AG09319 (cell line): ENCODE results near the gene CFAP210.

Source experiments
- DNase-seq: peaks from one replicate; pipeline ENCODE4 v3.0.0-alpha.2; 2010; ENCODE audit warnings: low read depth; ENCODE audit errors: extremely low read depth
- TF ChIP-seq, protein P1 (sequence below): IDR thresholded peaks from 2 replicates; pipeline ENCODE4 v1.5.1; 2011; ENCODE audit warnings: low read depth, mild to moderate bottlenecking, inconsistent platforms, low read length, moderate library complexity

Gene CFAP210

DNA sequence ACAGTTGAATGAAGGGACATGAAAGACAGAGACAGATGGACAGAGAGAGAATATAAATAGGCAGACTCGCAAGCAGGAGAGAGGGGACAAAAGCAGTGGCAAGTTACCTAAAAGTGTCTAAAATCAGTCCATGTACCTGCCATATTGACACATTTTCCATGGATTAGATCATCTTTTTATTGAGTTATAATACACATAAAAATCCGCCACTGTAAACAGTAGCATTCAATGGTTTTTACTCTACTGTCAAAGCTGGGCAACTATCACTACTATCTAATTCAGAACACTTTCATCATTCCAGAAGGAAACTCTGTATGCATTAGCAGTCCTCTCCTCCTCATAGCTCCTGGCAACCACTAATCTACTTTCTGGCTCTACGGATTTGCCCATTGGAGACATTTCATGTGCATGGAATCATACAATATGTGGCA lies 10.1 kb downstream of the CFAP210 start:
- no peak for DNase-seq
- TF ChIP-seq, protein P1, sequence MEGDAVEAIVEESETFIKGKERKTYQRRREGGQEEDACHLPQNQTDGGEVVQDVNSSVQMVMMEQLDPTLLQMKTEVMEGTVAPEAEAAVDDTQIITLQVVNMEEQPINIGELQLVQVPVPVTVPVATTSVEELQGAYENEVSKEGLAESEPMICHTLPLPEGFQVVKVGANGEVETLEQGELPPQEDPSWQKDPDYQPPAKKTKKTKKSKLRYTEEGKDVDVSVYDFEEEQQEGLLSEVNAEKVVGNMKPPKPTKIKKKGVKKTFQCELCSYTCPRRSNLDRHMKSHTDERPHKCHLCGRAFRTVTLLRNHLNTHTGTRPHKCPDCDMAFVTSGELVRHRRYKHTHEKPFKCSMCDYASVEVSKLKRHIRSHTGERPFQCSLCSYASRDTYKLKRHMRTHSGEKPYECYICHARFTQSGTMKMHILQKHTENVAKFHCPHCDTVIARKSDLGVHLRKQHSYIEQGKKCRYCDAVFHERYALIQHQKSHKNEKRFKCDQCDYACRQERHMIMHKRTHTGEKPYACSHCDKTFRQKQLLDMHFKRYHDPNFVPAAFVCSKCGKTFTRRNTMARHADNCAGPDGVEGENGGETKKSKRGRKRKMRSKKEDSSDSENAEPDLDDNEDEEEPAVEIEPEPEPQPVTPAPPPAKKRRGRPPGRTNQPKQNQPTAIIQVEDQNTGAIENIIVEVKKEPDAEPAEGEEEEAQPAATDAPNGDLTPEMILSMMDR = no peak

DNA sequence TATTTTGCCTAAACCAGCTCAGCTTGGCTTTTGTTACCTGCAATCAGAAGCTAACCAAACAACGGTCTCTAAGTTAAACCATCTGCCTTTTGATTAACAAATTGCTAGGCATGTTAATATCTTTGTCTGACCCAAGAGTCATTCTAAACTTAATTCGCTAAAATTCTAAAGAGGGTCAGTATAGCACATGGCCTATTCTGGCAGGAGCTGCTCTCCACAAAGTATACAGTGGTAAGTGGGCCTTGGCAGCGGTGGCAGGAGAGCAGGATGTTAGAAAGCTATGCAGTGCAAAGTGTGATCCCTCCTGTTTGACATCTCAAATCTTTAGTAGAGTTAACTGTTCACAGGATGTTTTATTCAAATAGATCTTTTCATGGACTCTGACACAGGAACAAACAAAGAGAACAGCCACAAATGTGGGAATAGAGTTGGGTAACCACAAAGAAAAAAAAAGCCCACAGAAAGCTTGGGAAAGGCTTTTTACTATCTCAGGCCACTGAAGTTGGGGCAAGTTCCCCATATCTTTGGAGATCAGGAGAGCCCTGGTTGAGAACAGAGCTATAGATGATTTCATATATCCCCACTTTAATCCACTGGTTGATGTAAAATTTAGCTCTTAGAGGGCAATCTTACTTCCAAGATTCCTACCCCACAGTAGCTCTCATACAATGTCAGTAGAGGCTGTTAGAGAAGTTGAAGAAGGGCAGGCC lies 10.6 kb downstream of the CFAP210 start:
- TF ChIP-seq, protein P1 = no peak
- no peak for DNase-seq

DNA sequence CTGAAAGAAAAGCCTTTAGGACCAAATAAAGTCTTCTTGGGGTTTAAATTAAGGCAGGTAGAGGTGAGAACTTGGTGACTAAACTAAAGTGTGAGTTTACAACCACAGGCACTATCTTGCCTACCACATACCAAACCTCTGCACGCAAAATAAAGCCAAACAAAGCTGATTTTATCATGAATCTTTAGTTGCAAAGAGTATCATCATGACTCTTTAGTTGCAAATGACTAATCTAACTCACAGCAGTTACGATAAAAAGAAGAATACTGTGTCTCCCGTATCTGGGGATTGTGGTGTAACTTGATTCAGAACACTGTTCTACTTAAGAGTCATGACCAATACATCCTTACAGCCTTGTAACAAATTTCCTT lies 11.2 kb downstream of the CFAP210 start:
- TF ChIP-seq, protein P1 = no peak
- no peak for DNase-seq

DNA sequence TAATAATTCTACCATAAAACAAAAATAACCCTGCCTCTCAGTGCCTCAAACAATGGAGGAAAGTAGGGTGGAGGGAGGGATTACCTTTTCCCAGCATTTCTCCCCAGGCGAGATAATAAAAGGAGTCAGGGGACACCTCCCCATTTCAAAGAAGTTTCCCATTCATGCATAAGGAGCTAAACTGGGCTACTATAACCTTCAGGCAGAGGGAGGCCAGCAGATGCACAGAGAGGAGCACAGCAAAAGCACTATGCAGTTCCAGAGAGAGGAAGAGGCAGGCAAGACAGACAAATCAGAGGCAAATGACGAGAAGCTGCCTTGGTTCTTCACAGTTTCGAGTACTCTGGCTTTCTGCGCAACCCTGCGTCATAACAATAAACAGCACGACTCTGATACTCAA lies 17.4 kb downstream of the CFAP210 start:
- TF ChIP-seq, protein P1 = no peak

DNA sequence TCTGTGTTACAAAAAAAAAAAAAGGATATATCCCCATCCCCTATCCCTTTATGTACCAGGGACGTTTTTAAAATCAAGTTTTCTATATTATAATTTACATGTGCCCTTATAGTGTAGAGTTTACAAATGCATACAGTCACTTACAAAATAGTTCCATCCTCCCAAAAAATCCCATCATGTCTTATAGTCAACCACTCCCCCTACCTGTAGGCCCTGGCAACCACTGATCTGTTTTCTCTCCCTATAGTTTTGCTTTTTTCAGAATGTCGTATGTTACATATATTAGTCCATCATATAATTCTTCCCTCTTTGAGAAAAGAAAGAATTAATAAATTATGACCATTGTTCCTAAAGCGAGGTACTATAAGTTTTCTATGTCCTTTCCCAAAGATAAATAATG lies 17.8 kb downstream of the CFAP210 start:
- TF ChIP-seq, protein P1 = no peak
- DNase-seq = no peak

More for the DNA sequence above, 17.4 kb downstream of the CFAP210 start:
- no peak for DNase-seq

DNA sequence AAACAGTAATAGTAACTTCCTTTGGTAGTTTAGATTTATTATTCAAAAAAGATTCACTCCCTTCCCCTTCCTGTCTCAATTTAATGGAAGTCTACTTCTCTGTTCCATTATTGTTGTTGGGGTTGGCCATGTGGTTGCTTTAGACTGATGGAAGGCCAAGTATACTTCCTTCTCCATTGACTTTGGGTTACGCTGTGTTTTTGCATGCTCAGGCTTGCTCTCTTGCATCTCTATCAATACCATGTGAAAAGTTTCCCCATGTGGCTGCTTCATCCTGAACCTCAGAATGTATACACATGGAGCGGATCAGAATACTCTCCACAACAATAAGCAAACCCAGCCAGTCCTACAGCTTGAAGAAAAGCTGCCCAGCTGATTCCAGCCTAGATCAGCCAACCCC lies 20.3 kb downstream of the CFAP210 start:
- no peak for DNase-seq
- TF ChIP-seq, protein P1 = no peak

DNA sequence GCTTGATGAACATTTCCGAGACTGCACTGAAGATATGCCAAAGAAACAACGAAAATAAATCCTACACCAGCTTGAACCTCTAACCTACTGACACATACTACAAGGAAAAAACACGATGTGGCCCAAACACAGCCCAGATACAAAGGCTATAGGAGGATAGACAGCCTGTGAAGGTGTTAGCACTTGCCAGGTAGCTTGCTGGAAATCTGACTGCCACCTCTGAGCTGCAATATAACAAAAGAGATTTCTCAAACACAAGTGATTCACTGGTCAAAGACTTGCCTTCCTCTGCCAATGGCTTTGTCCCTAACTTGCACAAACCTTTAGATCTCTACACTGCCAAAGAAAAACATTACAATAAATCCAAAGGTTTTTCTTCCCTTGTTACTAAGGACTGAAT lies 21.1 kb downstream of the CFAP210 start:
- TF ChIP-seq, protein P1 = no peak
- no peak for DNase-seq
